Trophoblast cell (in vitro differentiated cells and primary cell): ENCODE measurements around the gene M6PR.
"Not testable (repeated sequence)": the region's sequence is repeated elsewhere in the genome, so short reads cannot be mapped to it uniquely, and the experiment has no call there.

ENCODE experiments used
- DNase-seq, 2 donors: peaks; one replicate each; pipeline ENCODE4 v3.0.0-alpha.2; 2016
- H2AFZ ChIP-seq: 2 replicates; pipeline ENCODE4 v1.6.1; 2013; ENCODE audit warnings: low read length, moderate library complexity, mild to moderate bottlenecking; ENCODE audit not compliant: insufficient read depth, poor library complexity
- H2AK5ac ChIP-seq: 2 replicates; pipeline ENCODE4 v1.6.1; 2013; ENCODE audit warnings: mild to moderate bottlenecking, low read length
- H2BK120ac ChIP-seq: 2 replicates; pipeline ENCODE4 v1.6.1; 2013; ENCODE audit warnings: low read length, mild to moderate bottlenecking, moderate library complexity; ENCODE audit not compliant: insufficient read depth, poor library complexity
- H2BK12ac ChIP-seq: 2 replicates; pipeline ENCODE4 v1.6.1; 2013; ENCODE audit warnings: mild to moderate bottlenecking, low read length, moderate library complexity
- H2BK5ac ChIP-seq: 2 replicates; pipeline ENCODE4 v1.6.1; 2013; ENCODE audit warnings: low read length, low read depth, moderate library complexity, mild to moderate bottlenecking; ENCODE audit not compliant: poor library complexity
- H3K14ac ChIP-seq: 2 replicates; pipeline ENCODE4 v1.6.1; 2013; ENCODE audit warnings: mild to moderate bottlenecking, low read length
- H3K18ac ChIP-seq: 2 replicates; pipeline ENCODE4 v1.6.1; 2013; ENCODE audit warnings: mild to moderate bottlenecking, low read length
- H3K23ac ChIP-seq: 2 replicates; pipeline ENCODE4 v1.6.1; 2013; ENCODE audit warnings: low read length
- H3K27ac ChIP-seq: 2 replicates; pipeline ENCODE4 v1.5.1; 2013; ENCODE audit warnings: low read depth, mild to moderate bottlenecking, inconsistent platforms, low read length, moderate library complexity
- H3K27me3 ChIP-seq: 2 replicates; pipeline ENCODE4 v1.6.1; 2013; ENCODE audit warnings: inconsistent platforms, mild to moderate bottlenecking, low read length, moderate library complexity; ENCODE audit not compliant: insufficient read depth
- H3K36me3 ChIP-seq, 2 experiments: 1 replicate in 1 of 2; 2 replicates in 1 of 2; pipeline ENCODE4 v1.6.1; 2013; ENCODE audit warnings: low read length in 2 of 2, mild to moderate bottlenecking in 2 of 2, moderate library complexity in 1 of 2; ENCODE audit not compliant: insufficient read depth in 2 of 2, control insufficient read depth in 1 of 2
- H3K4ac ChIP-seq: 2 replicates; pipeline ENCODE4 v1.6.1; 2013; ENCODE audit warnings: low read depth, mild to moderate bottlenecking, low read length, moderate library complexity
- H3K4me1 ChIP-seq, 2 experiments: 1 replicate in 1 of 2; 2 replicates in 1 of 2; pipeline ENCODE4 v1.6.1; 2013; ENCODE audit warnings: low read length in 2 of 2, mild to moderate bottlenecking in 2 of 2, moderate library complexity in 1 of 2; ENCODE audit not compliant: insufficient read depth in 2 of 2, control insufficient read depth in 1 of 2
- H3K4me2 ChIP-seq: 2 replicates; pipeline ENCODE4 v1.6.1; 2013; ENCODE audit warnings: inconsistent platforms, mild to moderate bottlenecking, low read length, moderate library complexity
- H3K4me3 ChIP-seq: 2 replicates; pipeline ENCODE4 v1.5.1; 2013; ENCODE audit warnings: mild to moderate bottlenecking, low read depth, low read length, inconsistent platforms
- H3K79me1 ChIP-seq: one replicate; pipeline ENCODE4 v1.6.1; 2013; ENCODE audit warnings: low read length
- H3K79me2 ChIP-seq: 2 replicates; pipeline ENCODE4 v1.6.1; 2013; ENCODE audit warnings: low read length, mild to moderate bottlenecking; ENCODE audit not compliant: control insufficient read depth, insufficient read depth, poor library complexity
- H3K9ac ChIP-seq: 2 replicates; pipeline ENCODE4 v1.6.1; 2013; ENCODE audit warnings: mild to moderate bottlenecking, low read length
- H3K9me3 ChIP-seq: 2 replicates; pipeline ENCODE4 v1.6.1; 2013; ENCODE audit warnings: low read depth, mild to moderate bottlenecking, control low read depth, inconsistent platforms, low read length; ENCODE audit not compliant: insufficient read depth
- H4K12ac ChIP-seq: 2 replicates; pipeline ENCODE4 v1.6.1; 2013; ENCODE audit warnings: low read depth, mild to moderate bottlenecking, low read length, moderate library complexity
- H4K8ac ChIP-seq: 2 replicates; pipeline ENCODE4 v1.6.1; 2013; ENCODE audit warnings: low read depth, mild to moderate bottlenecking, low read length, moderate library complexity
- H4K91ac ChIP-seq: one replicate; pipeline ENCODE4 v1.6.1; 2013; ENCODE audit warnings: low read depth, mild to moderate bottlenecking, low read length, moderate library complexity
- WGBS: extraction: QIAGEN DNeasy Blood & Tissue Kit; methylation state at CpG from one replicate; pipeline ENCODE4 v1.1.7; 2013; ENCODE audit warnings: missing lambda C conversion rate; ENCODE audit not compliant: insufficient read length, insufficient coverage; ENCODE audit errors: extremely low coverage; 5-methylcytosine and 5-hydroxymethylcytosine counted together

M6PR gene

GRCh38 chr12:8916154-8916553 is 33.3 kb downstream of the M6PR start:
- Histone ChIP-seq H3K9me3 (no peaks in the 10 kb centered on the region), H4K12ac (no peak overlapping the region), H3K27me3 (no peaks in the 10 kb centered on the region), H4K8ac (no peak overlapping the region), H2BK5ac (no peak overlapping the region), H3K79me1 (peaks cover 10% of the 10 kb centered on the region), H3K4me3 (no peak overlapping the region), H3K4ac (no peak overlapping the region), H3K79me2 (peaks cover 7% of the 10 kb centered on the region), H3K9ac (no peak overlapping the region), H3K36me3 (peaks cover 12 to 17% of the 10 kb centered on the region in 2 experiments), H3K27ac (no peak overlapping the region), H2BK120ac (no peak overlapping the region), H2AFZ (no peak overlapping the region), H3K4me2 (no peak overlapping the region), H4K91ac (no peak overlapping the region), H2AK5ac (no peak overlapping the region), H3K14ac (no peak overlapping the region), H3K4me1 (peaks cover 3% of the 10 kb centered on the region in 2 experiments), H3K18ac (no peak overlapping the region), H3K23ac (no peak overlapping the region), H2BK12ac (no peak overlapping the region)
- DNase-seq = no peak

GRCh38 chr12:8914716-8915526 is 34.5 kb downstream of the M6PR start:
- Histone ChIP-seq H3K18ac (peak overlapping the region; percentile 43), H3K79me1 (peaks cover 10% of the 10 kb centered on the region), H3K9me3 (no peaks in the 10 kb centered on the region), H3K27me3 (no peaks in the 10 kb centered on the region), H2BK12ac (peak overlapping the region; percentile 39), H2AK5ac (peak overlapping the region; percentile 39), H3K4me2 (peak overlapping the region; percentile 69), H3K14ac (peak overlapping the region; percentile 73), H3K9ac (peak overlapping the region; percentile 28), H3K79me2 (peaks cover 7% of the 10 kb centered on the region), H2AFZ (peak overlapping the region; percentile 15), H2BK5ac (peak overlapping the region; percentile 57), H4K8ac (peak overlapping the region; percentile 58), H3K27ac (peak overlapping the region; percentile 83), H4K91ac (peak overlapping the region; percentile 68), H2BK120ac (peak overlapping the region; percentile 25), H3K36me3 (peaks cover 6 to 10% of the 10 kb centered on the region in 2 experiments), H4K12ac (no peak overlapping the region), H3K4me1 (peaks cover 3% of the 10 kb centered on the region in 2 experiments), H3K4ac (peak overlapping the region; percentile 53), H3K23ac (no peak overlapping the region), H3K4me3 (peak overlapping the region; percentile 82)
- DNase-seq = peak; percentile 68 to 70
- WGBS = no CpG with 5 or more reads among the region's 35 CpGs

- not testable (repeated sequence) for H3K23ac ChIP-seq, H3K4me1 ChIP-seq, H3K36me3 ChIP-seq, H3K27me3 ChIP-seq, H3K79me2 ChIP-seq, H3K9me3 ChIP-seq
- peak within 1 kb of the TSS; percentile 39 for H2BK12ac ChIP-seq
- peak within 1 kb of the TSS; percentile 59 for H2BK120ac ChIP-seq
- peak within 1 kb of the TSS; percentile 82 for H3K4me3 ChIP-seq
- peaks cover 10% of the 10 kb centered on the region for H3K79me1 ChIP-seq
- peak within 1 kb of the TSS; percentile 93 for H3K27ac ChIP-seq
- DNase-seq = peak; percentile 73 to 79
- H2AFZ ChIP-seq = peak within 1 kb of the TSS; percentile 97
- peak within 1 kb of the TSS; percentile 39 for H2AK5ac ChIP-seq
- H2BK5ac ChIP-seq = peak within 1 kb of the TSS; percentile 81
- no CpG with 5 or more reads among the region's 57 CpGs for WGBS
- peak within 1 kb of the TSS; percentile 69 for H3K4me2 ChIP-seq
- H4K8ac ChIP-seq = peak within 1 kb of the TSS; percentile 80
- peak within 1 kb of the TSS; percentile 53 for H3K4ac ChIP-seq
- peak within 1 kb of the TSS; percentile 34 for H4K12ac ChIP-seq
- peak within 1 kb of the TSS; percentile 43 for H3K18ac ChIP-seq
- peak within 1 kb of the TSS; percentile 75 for H4K91ac ChIP-seq
- peak within 1 kb of the TSS; percentile 28 for H3K9ac ChIP-seq
- peak within 1 kb of the TSS; percentile 80 for H3K14ac ChIP-seq
These were observed 35.3 kb downstream of the M6PR start, which contains the start of gene PHC1 for GRCh38 chr12:8914033-8914715. PHC1 (plus strand) TSS chr12:8914509; CDS start chr12:8917678, 3,169 bp downstream.

GRCh38 chr12:8913702-8914032 is 35.8 kb downstream of the M6PR start:
- peak overlapping the region; percentile 81 for H2BK5ac ChIP-seq
- peak overlapping the region; percentile 59 for H3K4me2 ChIP-seq
- peaks cover 10% of the 10 kb centered on the region for H3K79me1 ChIP-seq
- no peak overlapping the region for H2AFZ ChIP-seq
- H3K14ac ChIP-seq = no peak overlapping the region
- no peaks in the 10 kb centered on the region for H3K9me3 ChIP-seq
- no peak overlapping the region for H3K18ac ChIP-seq
- WGBS = no CpG with 5 or more reads among the region's 6 CpGs
- H3K4me3 ChIP-seq = no peak overlapping the region
- peak overlapping the region; percentile 80 for H4K8ac ChIP-seq
- peaks cover 3% of the 10 kb centered on the region in 2 experiments for H3K4me1 ChIP-seq
- peak in 1 of 2 donors; percentile 45 for DNase-seq
- no peaks in the 10 kb centered on the region for H3K27me3 ChIP-seq
- peak overlapping the region; percentile 93 for H3K27ac ChIP-seq
- no peak overlapping the region for H3K9ac ChIP-seq
- no peak overlapping the region for H4K12ac ChIP-seq
- no peak overlapping the region for H3K23ac ChIP-seq
- peaks cover 7% of the 10 kb centered on the region for H3K79me2 ChIP-seq
- no peak overlapping the region for H2BK120ac ChIP-seq
- H3K4ac ChIP-seq = no peak overlapping the region
- H2BK12ac ChIP-seq = no peak overlapping the region
- H2AK5ac ChIP-seq = no peak overlapping the region
- no peak overlapping the region for H4K91ac ChIP-seq
- peaks cover 0 to under 1% of the 10 kb centered on the region in 2 experiments for H3K36me3 ChIP-seq
